Peyer's patch (tissue), 4 donors: ENCODE results near the gene PCED1B.

Experiments used
- CTCF ChIP-seq, 6 experiments: fragments of 450-650 bp in 4 of 6; fragments of 200-600 bp in 2 of 6; sonication (generic) in 1 of 6; IDR thresholded peaks; one replicate each; pipeline ENCODE4 v1.5.1; 2017 to 2019; ENCODE audit warnings: antibody characterized with exemption in 6 of 6, mild to moderate bottlenecking in 3 of 6, moderate library complexity in 1 of 6
- POLR2A ChIP-seq, 2 donors: fragments of 450-650 bp; IDR thresholded peaks; one replicate each; pipeline ENCODE4 v1.5.1; 2017; ENCODE audit warnings: antibody characterized with exemption in 2 of 2, mild to moderate bottlenecking in 2 of 2, moderate library complexity in 2 of 2

DNA sequence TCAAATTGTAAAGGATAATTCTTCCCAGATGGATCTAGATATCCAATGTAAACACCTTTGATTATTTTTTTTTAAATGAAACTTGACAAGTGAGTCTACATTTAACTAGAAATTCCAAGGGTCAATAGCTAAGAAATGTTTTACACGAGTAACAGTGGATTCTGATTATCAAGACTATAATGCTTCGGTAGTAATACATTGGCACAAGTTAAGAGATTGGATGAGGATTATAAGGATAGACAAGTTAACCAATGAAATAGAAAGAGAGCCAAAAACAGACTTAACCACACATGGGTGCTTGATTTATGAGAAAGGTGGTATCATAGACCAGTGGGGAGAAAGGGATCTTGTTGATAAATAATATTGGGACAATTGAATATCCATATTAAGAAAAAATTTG, 40.3 kb upstream of the PCED1B start:
- no peak for TF ChIP-seq CTCF (IDR thresholded peaks at IDR 0.05)
- no peak for TF ChIP-seq POLR2A (IDR thresholded peaks at IDR 0.05)
